ENCODE results near the gene RFXAP.

Gene RFXAP

GRCh38 chr13:36794706-36795105 lies 24.3 kb upstream of the RFXAP start:
- no peak for DNase-seq (ENCODE audit: extremely low read depth, low read depth)
- TF ChIP-seq CTCF (IDR thresholded peaks at IDR 0.05; ENCODE audit: low read depth, low read length, missing control alignments), result no peak
- no peak overlapping the region for H3K4me3 ChIP-seq (replicated peaks; ENCODE audit: low read depth, low read length)

GRCh38 chr13:36795463-36795862 lies 23.6 kb upstream of the RFXAP start:
- no peak overlapping the region for H3K4me3 ChIP-seq (replicated peaks; ENCODE audit: low read depth, low read length)
- no peak for TF ChIP-seq CTCF (IDR thresholded peaks at IDR 0.05; ENCODE audit: low read depth, low read length, missing control alignments)
- DNase-seq (ENCODE audit: extremely low read depth, low read depth), result no peak

- H3K4me3 ChIP-seq (replicated peaks; ENCODE audit: low read depth, low read length), result no peak overlapping the region
- no peak for TF ChIP-seq CTCF (IDR thresholded peaks at IDR 0.05; ENCODE audit: low read depth, low read length, missing control alignments)
- no peak for DNase-seq (ENCODE audit: extremely low read depth, low read depth)
Measured at GRCh38 chr13:36796052-36796451, 23.0 kb upstream of the RFXAP start.

GRCh38 chr13:36801035-36801434 lies 18.0 kb upstream of the RFXAP start:
- no peak for DNase-seq (ENCODE audit: extremely low read depth, low read depth)
- H3K4me3 ChIP-seq (replicated peaks; ENCODE audit: low read depth, low read length), result no peak overlapping the region
- no peak for TF ChIP-seq CTCF (IDR thresholded peaks at IDR 0.05; ENCODE audit: low read depth, low read length, missing control alignments)

GRCh38 chr13:36804588-36804987 lies 14.4 kb upstream of the RFXAP start:
- no peak for DNase-seq (ENCODE audit: extremely low read depth, low read depth)
- H3K4me3 ChIP-seq (replicated peaks; ENCODE audit: low read depth, low read length), result no peak overlapping the region
- TF ChIP-seq CTCF (IDR thresholded peaks at IDR 0.05; ENCODE audit: low read depth, low read length, missing control alignments), result no peak

GRCh38 chr13:36806102-36806501 lies 12.9 kb upstream of the RFXAP start:
- no peak overlapping the region for H3K4me3 ChIP-seq (replicated peaks; ENCODE audit: low read depth, low read length)
- TF ChIP-seq CTCF (IDR thresholded peaks at IDR 0.05; ENCODE audit: low read depth, low read length, missing control alignments), result no peak
- DNase-seq (ENCODE audit: extremely low read depth, low read depth), result no peak

GRCh38 chr13:36807616-36808015 lies 11.4 kb upstream of the RFXAP start:
- H3K4me3 ChIP-seq (replicated peaks; ENCODE audit: low read depth, low read length), result no peak overlapping the region
- no peak for TF ChIP-seq CTCF (IDR thresholded peaks at IDR 0.05; ENCODE audit: low read depth, low read length, missing control alignments)
- no peak for DNase-seq (ENCODE audit: extremely low read depth, low read depth)
